Measurements from ENCODE around the gene STAT5B.

DNA sequence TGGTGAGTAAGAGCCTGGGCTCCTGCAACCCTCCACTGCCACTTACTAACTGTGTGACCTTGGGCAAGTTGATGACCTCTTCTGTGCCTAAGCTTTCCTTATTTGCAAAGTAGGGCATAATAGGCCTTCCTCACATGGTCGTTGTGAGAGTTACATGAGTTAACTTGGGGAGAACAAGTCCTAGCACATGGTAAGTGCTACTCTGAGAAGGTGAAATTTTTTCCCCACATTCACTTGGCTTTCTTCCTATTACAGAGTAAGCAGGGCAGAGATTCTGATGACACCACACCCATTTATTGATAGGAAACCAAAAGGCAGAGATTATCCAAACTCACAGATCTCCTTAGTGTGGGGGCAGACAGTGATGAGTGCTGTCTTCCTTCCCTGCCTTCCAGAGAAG, 96.9 kb downstream of the STAT5B start:
- TF ChIP-seq, protein P1, sequence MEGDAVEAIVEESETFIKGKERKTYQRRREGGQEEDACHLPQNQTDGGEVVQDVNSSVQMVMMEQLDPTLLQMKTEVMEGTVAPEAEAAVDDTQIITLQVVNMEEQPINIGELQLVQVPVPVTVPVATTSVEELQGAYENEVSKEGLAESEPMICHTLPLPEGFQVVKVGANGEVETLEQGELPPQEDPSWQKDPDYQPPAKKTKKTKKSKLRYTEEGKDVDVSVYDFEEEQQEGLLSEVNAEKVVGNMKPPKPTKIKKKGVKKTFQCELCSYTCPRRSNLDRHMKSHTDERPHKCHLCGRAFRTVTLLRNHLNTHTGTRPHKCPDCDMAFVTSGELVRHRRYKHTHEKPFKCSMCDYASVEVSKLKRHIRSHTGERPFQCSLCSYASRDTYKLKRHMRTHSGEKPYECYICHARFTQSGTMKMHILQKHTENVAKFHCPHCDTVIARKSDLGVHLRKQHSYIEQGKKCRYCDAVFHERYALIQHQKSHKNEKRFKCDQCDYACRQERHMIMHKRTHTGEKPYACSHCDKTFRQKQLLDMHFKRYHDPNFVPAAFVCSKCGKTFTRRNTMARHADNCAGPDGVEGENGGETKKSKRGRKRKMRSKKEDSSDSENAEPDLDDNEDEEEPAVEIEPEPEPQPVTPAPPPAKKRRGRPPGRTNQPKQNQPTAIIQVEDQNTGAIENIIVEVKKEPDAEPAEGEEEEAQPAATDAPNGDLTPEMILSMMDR (IDR thresholded peaks at IDR 0.05 in 8 of 11, conservative IDR thresholded peaks at IDR 0.05 in 3 of 11): no peak
- TF ChIP-seq POLR2A (IDR thresholded peaks at IDR 0.05): no peak
